ENCODE data around the gene ZBTB16. TPM values are rescaled to one million over a fixed set of nuclear protein-coding genes. Genes with fewer than 3 reads are reported as not detected.

ZBTB16 gene
- total RNA-seq, 1 donor from 2014 or later, result 64.5 TPM

- Histone ChIP-seq H3K27ac (replicated peaks) (peak overlapping the region; percentile 88), H3K4me1 (peaks cover 79% of the 10 kb centered on the region), H3K27me3 (ENCODE audit: low read depth) (no peaks in the 10 kb centered on the region), H3K36me3 (peaks cover 6% of the 10 kb centered on the region), H3K9me3 (replicated peaks) (no peaks in the 10 kb centered on the region), H3K4me3 (peak overlapping the region; percentile 55)
- TF ChIP-seq, protein P1, sequence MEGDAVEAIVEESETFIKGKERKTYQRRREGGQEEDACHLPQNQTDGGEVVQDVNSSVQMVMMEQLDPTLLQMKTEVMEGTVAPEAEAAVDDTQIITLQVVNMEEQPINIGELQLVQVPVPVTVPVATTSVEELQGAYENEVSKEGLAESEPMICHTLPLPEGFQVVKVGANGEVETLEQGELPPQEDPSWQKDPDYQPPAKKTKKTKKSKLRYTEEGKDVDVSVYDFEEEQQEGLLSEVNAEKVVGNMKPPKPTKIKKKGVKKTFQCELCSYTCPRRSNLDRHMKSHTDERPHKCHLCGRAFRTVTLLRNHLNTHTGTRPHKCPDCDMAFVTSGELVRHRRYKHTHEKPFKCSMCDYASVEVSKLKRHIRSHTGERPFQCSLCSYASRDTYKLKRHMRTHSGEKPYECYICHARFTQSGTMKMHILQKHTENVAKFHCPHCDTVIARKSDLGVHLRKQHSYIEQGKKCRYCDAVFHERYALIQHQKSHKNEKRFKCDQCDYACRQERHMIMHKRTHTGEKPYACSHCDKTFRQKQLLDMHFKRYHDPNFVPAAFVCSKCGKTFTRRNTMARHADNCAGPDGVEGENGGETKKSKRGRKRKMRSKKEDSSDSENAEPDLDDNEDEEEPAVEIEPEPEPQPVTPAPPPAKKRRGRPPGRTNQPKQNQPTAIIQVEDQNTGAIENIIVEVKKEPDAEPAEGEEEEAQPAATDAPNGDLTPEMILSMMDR (IDR thresholded peaks at IDR 0.05; ENCODE audit: borderline replicate concordance), result no peak
- intact Hi-C loops (cut with micrococcal nuclease), result loop anchor here (10.0 kb wide), 1 partner anchor 85 kb away; no protein-coding TSS in a partner anchor
- no peak for DNase-seq
These were observed 200.1 kb downstream of the ZBTB16 start for GRCh38 chr11:114259551-114259983.

DNA sequence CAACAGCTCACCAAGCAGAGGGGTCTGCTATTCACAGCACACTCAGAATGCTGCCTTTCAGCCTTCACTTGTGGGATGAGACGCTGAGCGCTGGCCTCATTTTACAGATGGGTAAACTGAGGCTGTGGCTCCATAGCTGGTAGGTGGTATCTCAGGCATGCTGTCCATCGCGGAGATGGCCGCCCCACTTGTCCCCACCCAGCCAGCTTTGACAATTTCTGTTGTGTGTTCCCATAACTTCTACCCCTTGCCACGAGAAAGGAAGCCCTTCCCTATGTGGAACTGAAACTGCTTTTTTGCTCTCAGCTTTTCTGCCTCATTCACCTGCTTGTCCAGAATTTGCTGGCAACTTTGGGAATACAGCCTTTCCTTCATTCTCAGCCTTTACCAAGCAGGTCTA, 200.6 kb downstream of the ZBTB16 start:
- Histone ChIP-seq H3K27ac (replicated peaks) (peak overlapping the region; percentile 88), H3K27me3 (ENCODE audit: low read depth) (no peaks in the 10 kb centered on the region), H3K4me1 (peaks cover 74% of the 10 kb centered on the region), H3K9me3 (replicated peaks) (no peaks in the 10 kb centered on the region), H3K36me3 (peaks cover under 1% of the 10 kb centered on the region), H3K4me3 (peak overlapping the region; percentile 55)
- TF ChIP-seq, protein P1 (IDR thresholded peaks at IDR 0.05; ENCODE audit: borderline replicate concordance), result no peak
- intact Hi-C loops (cut with micrococcal nuclease), result no loop called here
- no peak for DNase-seq

- no peaks in the 10 kb centered on the region for H3K36me3 ChIP-seq
- H3K4me1 ChIP-seq, result peaks cover 72% of the 10 kb centered on the region
- peak overlapping the region; percentile 88 for H3K27ac ChIP-seq (replicated peaks)
- intact Hi-C loops (cut with micrococcal nuclease), result no loop called here
- H3K27me3 ChIP-seq (ENCODE audit: low read depth), result no peaks in the 10 kb centered on the region
- no peak for DNase-seq
- H3K4me3 ChIP-seq, result peak overlapping the region; percentile 55
- no peaks in the 10 kb centered on the region for H3K9me3 ChIP-seq (replicated peaks)
- TF ChIP-seq, protein P1 (IDR thresholded peaks at IDR 0.05; ENCODE audit: borderline replicate concordance), result no peak
These were observed 201.0 kb downstream of the ZBTB16 start for GRCh38 chr11:114260483-114260882.

DNA sequence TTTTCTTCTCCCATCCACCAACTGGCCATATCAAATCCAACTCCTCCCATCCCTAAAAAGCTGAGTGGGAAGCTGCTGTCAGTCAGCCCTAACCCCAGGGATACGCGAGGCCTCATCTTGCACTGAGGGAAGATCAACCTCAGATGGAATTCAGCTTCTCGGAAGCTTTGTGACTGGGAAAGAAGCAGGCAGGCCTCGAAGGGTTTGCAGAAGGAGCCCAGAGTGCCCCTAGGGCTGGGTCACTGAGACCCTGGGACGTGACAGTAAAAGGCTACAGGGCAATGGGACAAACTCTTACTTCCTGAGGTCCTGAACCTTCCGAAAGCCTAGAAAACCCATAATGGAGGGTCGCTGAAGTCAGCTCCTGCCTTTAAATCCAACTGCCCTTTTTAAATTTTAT, 202.3 kb downstream of the ZBTB16 start:
- intact Hi-C loops (cut with micrococcal nuclease), result loop anchor here (2.0 kb wide), 2 partner anchors 267 to 365 kb away; no protein-coding TSS in a partner anchor
- Histone ChIP-seq H3K9me3 (replicated peaks) (no peaks in the 10 kb centered on the region), H3K36me3 (no peaks in the 10 kb centered on the region), H3K27me3 (ENCODE audit: low read depth) (no peaks in the 10 kb centered on the region), H3K27ac (replicated peaks) (no peak overlapping the region), H3K4me1 (peaks cover 59% of the 10 kb centered on the region), H3K4me3 (no peak overlapping the region)
- no peak for DNase-seq
- TF ChIP-seq, protein P1 (IDR thresholded peaks at IDR 0.05; ENCODE audit: borderline replicate concordance), result no peak

DNA sequence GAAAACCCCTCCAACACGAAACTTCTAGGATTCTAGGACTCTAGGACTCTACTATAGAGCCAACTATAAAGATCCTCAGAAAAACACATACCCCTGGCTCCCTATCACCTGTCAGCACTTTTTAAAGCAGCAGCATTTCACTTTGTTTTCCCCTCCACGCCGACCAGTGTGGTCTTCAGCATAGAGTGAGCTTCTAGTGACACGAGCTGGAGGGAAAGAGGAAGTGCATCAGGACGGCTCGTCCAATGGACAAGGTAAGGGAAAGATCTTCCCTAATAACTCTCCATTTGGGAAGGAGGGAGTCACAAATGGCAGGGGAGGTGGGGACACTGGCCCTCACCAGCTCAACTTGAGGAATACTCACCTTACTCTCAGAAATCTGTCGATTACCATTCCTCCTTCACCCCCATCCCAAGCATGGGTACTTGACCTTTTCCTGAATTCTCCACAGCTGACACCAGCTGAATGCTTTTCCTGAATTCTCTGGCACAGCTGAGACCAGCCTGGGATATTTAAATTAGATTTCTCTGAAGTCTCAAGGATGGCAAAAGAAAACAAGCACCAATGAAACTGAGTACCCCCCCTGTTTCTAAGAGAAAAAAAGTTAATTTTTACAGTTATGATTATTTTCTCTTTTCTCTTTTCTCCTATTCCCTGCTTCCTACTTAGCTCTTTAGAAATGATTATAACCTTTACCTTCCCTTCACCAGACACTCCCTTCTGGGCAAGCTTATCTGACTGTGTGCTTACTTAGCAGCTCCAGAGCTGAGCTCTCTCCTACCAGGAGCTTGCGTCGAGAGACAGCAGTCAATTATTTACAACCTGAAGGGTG, 203.4 kb downstream of the ZBTB16 start:
- Histone ChIP-seq H3K4me1 (peaks cover 48% of the 10 kb centered on the region), H3K9me3 (replicated peaks) (no peaks in the 10 kb centered on the region), H3K36me3 (no peaks in the 10 kb centered on the region), H3K4me3 (no peak overlapping the region), H3K27me3 (ENCODE audit: low read depth) (no peaks in the 10 kb centered on the region), H3K27ac (replicated peaks) (no peak overlapping the region)
- intact Hi-C loops (cut with micrococcal nuclease), result loop anchor here (2.0 kb wide), 2 partner anchors 268 to 366 kb away; no protein-coding TSS in a partner anchor
- TF ChIP-seq, protein P1 (IDR thresholded peaks at IDR 0.05; ENCODE audit: borderline replicate concordance), result peak; percentile 76
- DNase-seq, result no peak
